ENCODE results near the gene FARSA. TPM values are rescaled to one million over a fixed set of nuclear protein-coding genes. Genes with fewer than 3 reads are reported as not detected.

FARSA gene
- total RNA-seq (2013) = 36.6 TPM
- polyA plus RNA-seq = 10 to 100 TPM; 29.0 to 49.2 (median 47.9) TPM
- polyA minus RNA-seq = 42.1 and 69.8 TPM in 2 replicates
- total RNA-seq = 7.2 to 19.7 (median 16.8) reads per million in 11 experiments

- peaks cover 32% of the 10 kb centered on the region for H3K4me1 Mint-ChIP-seq
- intact Hi-C loops (cut with micrococcal nuclease) = loop anchor here (5.0 to 10.0 kb wide), 2 partner anchors 41 to 49 kb away; partner anchors contain the start of genes DNASE2 (in 1 of the 2), GCDH (in 1 of the 2) and KLF1 (in 1 of the 2)
These were observed at the start of gene FARSA for GRCh38 chr19:12933287-12934072. Gene FARSA, minus strand, starts transcription at chr19:12933711. Its CDS starts 15 bp downstream, at chr19:12933696.

More at GRCh38 chr19:12933287-12934072, at the start of gene FARSA:
- H3K4me3 ChIP-seq (replicated peaks in 1 of 3; ENCODE audit: low read depth in 2 of 3, low read length in 3 of 3) = peak within 1 kb of the TSS; percentile 86 to 97 (median 91)
- H3K9me3 Mint-ChIP-seq = no peaks in the 10 kb centered on the region
- H3K9ac ChIP-seq (ENCODE audit: insufficient read depth, low read length, poor library complexity, severe bottlenecking) = peak within 1 kb of the TSS; percentile 90
- peaks cover 20 to 26% of the 10 kb centered on the region in 2 donors for H3K36me3 Mint-ChIP-seq
- peaks cover 36 to 38% of the 10 kb centered on the region in 2 donors for H3K4me1 ChIP-seq (ENCODE audit: control insufficient read depth in 1 of 2, insufficient read depth in 2 of 2, low read length in 2 of 2)
- peak within 1 kb of the TSS; percentile 86 for H3K4me2 ChIP-seq (replicated peaks; ENCODE audit: extremely low read depth, low read length, poor library complexity, severe bottlenecking)
- peaks cover 19 to 24% of the 10 kb centered on the region in 2 donors for H3K36me3 ChIP-seq (replicated peaks in 1 of 2; ENCODE audit: control insufficient read depth in 1 of 2, insufficient read depth in 2 of 2, low read length in 2 of 2)
- peak within 1 kb of the TSS; percentile 89 to 96 (median 93) for H3K27ac Mint-ChIP-seq
- H3K79me2 ChIP-seq (ENCODE audit: insufficient read depth, low read length) = peaks cover 48% of the 10 kb centered on the region
- H3K27me3 ChIP-seq (ENCODE audit: control insufficient read depth in 2 of 2, insufficient read depth in 2 of 2, low read length in 2 of 2) = no peaks in the 10 kb centered on the region
- peaks cover 11% of the 10 kb centered on the region for H4K20me1 ChIP-seq (ENCODE audit: insufficient read depth, low read length)
- H3K4me3 Mint-ChIP-seq = peak within 1 kb of the TSS; percentile 93 to 98
- H3K27ac ChIP-seq (ENCODE audit: low read depth in 1 of 2, low read length in 2 of 2) = peak within 1 kb of the TSS; percentile 72 to 89
- TF ChIP-seq CTCF (IDR thresholded peaks at IDR 0.05) = no peak
- DNase-seq = peak; percentile 90 to 93 (median 90)
- peaks cover 0 to 4% (median 2%) of the 10 kb centered on the region in 3 donors for H3K27me3 Mint-ChIP-seq (ENCODE audit: low read depth in 3 of 3)
- peak within 1 kb of the TSS; percentile 91 for H2AFZ ChIP-seq (ENCODE audit: insufficient read depth, low read depth, low read length, poor library complexity, severe bottlenecking)
- no peaks in the 10 kb centered on the region for H3K9me3 ChIP-seq (replicated peaks in 1 of 2; ENCODE audit: control insufficient read depth in 1 of 2, insufficient read depth in 1 of 2, low read length in 2 of 2)
- under 1% methylated on average over 32 of the region's 51 CpGs for WGBS (ENCODE audit: insufficient coverage)
